HepG2 (cell line): ENCODE data around the gene LYRM9. TPM values are rescaled to one million over a fixed set of nuclear protein-coding genes. Genes with fewer than 3 reads are reported as not detected.

Experiments
- DDIT3 ChIP-seq: sonication (generic); formaldehyde crosslinking; IDR thresholded peaks from 2 replicates; pipeline ENCODE4 v1.4.0; 2020; ENCODE audit warnings: mild to moderate bottlenecking, missing genetic modification reagents
- DNMT1 ChIP-seq: sonication (generic); formaldehyde crosslinking; IDR thresholded peaks from 2 replicates; pipeline ENCODE4 v1.5.1; 2020; ENCODE audit warnings: mild to moderate bottlenecking, missing genetic modification reagents
- E2F1 ChIP-seq: sonication (generic); formaldehyde crosslinking; IDR thresholded peaks from 2 replicates; pipeline ENCODE4 v1.5.0; 2020; ENCODE audit warnings: missing genetic modification reagents
- GPN1 ChIP-seq: sonication (generic); formaldehyde crosslinking; IDR thresholded peaks from 2 replicates; pipeline ENCODE4 v1.5.1; 2020; ENCODE audit warnings: missing genetic modification reagents, borderline replicate concordance
- GTF3A ChIP-seq: sonication (generic); formaldehyde crosslinking; conservative IDR thresholded peaks from 2 replicates; pipeline ENCODE4 v1.4.0; 2020; ENCODE audit warnings: mild to moderate bottlenecking, missing genetic modification reagents
- KLF9 ChIP-seq: IDR thresholded peaks from 2 replicates; pipeline ENCODE4 v1.6.1; 2016; ENCODE audit warnings: low read depth
- MNT ChIP-seq: fragments of 450-650 bp; IDR thresholded peaks from 2 replicates; pipeline ENCODE4 v1.6.1; 2016
- SKIL ChIP-seq: sonication (generic); formaldehyde crosslinking; IDR thresholded peaks from 2 replicates; pipeline ENCODE4 v1.8.0; 2022; ENCODE audit warnings: missing genetic modification reagents, mild to moderate bottlenecking, moderate library complexity, borderline replicate concordance
- SP4 ChIP-seq: sonication (generic); formaldehyde crosslinking; IDR thresholded peaks from 2 replicates; pipeline ENCODE4 v1.8.1; 2023; ENCODE audit warnings: mild to moderate bottlenecking, missing genetic modification reagents
- TEF ChIP-seq: sonication (generic); formaldehyde crosslinking; IDR thresholded peaks from 2 replicates; pipeline ENCODE4 v1.5.0; 2020; ENCODE audit warnings: missing genetic modification reagents
- THAP11 ChIP-seq: IDR thresholded peaks from 2 replicates; pipeline ENCODE4 v1.6.1; 2016; ENCODE audit warnings: missing biosample characterization, missing genetic modification reagents
- ZFYVE20 ChIP-seq: sonication (generic); formaldehyde crosslinking; IDR thresholded peaks from 2 replicates; pipeline ENCODE4 v1.8.0; 2023; ENCODE audit warnings: low read depth, mild to moderate bottlenecking, moderate library complexity, missing genetic modification reagents, borderline replicate concordance
- ZNF124 ChIP-seq: sonication (generic); formaldehyde crosslinking; IDR thresholded peaks from 2 replicates; pipeline ENCODE4 v1.4.0; 2020; ENCODE audit warnings: missing genetic modification reagents
- ZNF367 ChIP-seq: sonication (generic); formaldehyde crosslinking; IDR thresholded peaks from 2 replicates; pipeline ENCODE4 v1.4.0; 2020; ENCODE audit warnings: missing genetic modification reagents, borderline replicate concordance
- ZNF468 ChIP-seq: sonication (generic); formaldehyde crosslinking; IDR thresholded peaks from 2 replicates; pipeline ENCODE4 v1.8.0; 2022; ENCODE audit warnings: mild to moderate bottlenecking, moderate library complexity, missing genetic modification reagents
- ZNF484 ChIP-seq: sonication (generic); formaldehyde crosslinking; IDR thresholded peaks from 2 replicates; pipeline ENCODE4 v1.5.1; 2020; ENCODE audit warnings: mild to moderate bottlenecking, low read depth, missing genetic modification reagents, borderline replicate concordance
- polyA plus RNA-seq, 8 experiments: library from polyadenylated mRNA; depleted of rRNA in 3 of 8; stranded (reverse) in 7 of 8; unstranded in 1 of 8; fragments of >200 nt; fragmentation: Illumina TruSeq in 4 of 8; extraction: Trizol in 4 of 8; gene quantifications; 2 replicates each; pipeline versions ENCODE4 v1.2.1 to v1.2.3, GENCODE V29; 2011 to 2016; ENCODE audit warnings: low read depth in 4 of 8, missing spikeins in 1 of 8, mixed read lengths in 1 of 8; ENCODE audit not compliant: insufficient read depth in 1 of 8
- total RNA-seq, 5 experiments: library from RNA; depleted of rRNA; stranded (reverse); fragments of >200 nt; fragmentation: Illumina TruSeq; extraction: Trizol; gene quantifications; 2 replicates each; pipeline ENCODE4 v1.2.3, GENCODE V29; 2016; ENCODE audit warnings: low read depth in 1 of 5
- TF ChIP-seq, protein P1 (sequence below): sonication (generic); formaldehyde crosslinking; IDR thresholded peaks from 2 replicates; pipeline ENCODE4 v1.5.0; 2020; ENCODE audit warnings: mild to moderate bottlenecking, missing genetic modification reagents
- TF ChIP-seq, protein P2 (sequence below): IDR thresholded peaks from 2 replicates; pipeline ENCODE4 v1.6.1; 2018; ENCODE audit warnings: missing genetic modification reagents, mild to moderate bottlenecking, missing compliant biosample characterization
- TF ChIP-seq, protein P3 (sequence below): sonication (generic); formaldehyde crosslinking; conservative IDR thresholded peaks from 2 replicates; pipeline ENCODE4 v1.8.0; 2022; ENCODE audit warnings: mild to moderate bottlenecking, moderate library complexity, missing genetic modification reagents

LYRM9 gene
- total and polyA plus RNA-seq, 2 of the 13 experiments (the other 11 are each of a cell fraction or from before 2014, with no cell fraction given) = 0.24 to 0.66 TPM

DNA sequence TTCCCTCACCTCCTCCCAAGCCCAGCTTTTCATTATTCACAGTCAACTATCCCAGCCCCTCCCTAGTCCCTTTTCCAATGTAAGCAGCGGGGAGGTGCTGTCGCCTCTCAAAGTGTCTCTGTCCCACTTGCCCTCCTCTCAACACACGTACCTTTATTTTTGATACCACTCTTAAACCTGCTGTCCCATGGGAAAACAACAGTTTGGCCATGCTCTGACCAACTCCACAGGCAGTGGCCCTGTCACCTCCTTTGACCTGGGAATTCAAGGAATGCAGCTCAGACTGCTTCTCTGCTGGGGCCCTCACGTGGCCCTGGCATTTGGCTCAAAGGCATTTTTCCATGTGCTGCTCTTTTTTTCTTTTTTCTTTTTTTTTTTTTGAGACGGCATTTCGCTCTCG is 4.2 kb downstream of the LYRM9 start (continued):
- no peak for TF ChIP-seq THAP11 (CRISPR knock-in tag)
- TF ChIP-seq GTF3A (CRISPR knock-in tag) = no peak
- no peak for TF ChIP-seq ZNF484 (CRISPR knock-in tag)
- no peak for TF ChIP-seq DNMT1
- TF ChIP-seq ZNF124 (CRISPR knock-in tag) = no peak
- TF ChIP-seq E2F1 (CRISPR knock-in tag) = no peak
- TF ChIP-seq, protein P1, sequence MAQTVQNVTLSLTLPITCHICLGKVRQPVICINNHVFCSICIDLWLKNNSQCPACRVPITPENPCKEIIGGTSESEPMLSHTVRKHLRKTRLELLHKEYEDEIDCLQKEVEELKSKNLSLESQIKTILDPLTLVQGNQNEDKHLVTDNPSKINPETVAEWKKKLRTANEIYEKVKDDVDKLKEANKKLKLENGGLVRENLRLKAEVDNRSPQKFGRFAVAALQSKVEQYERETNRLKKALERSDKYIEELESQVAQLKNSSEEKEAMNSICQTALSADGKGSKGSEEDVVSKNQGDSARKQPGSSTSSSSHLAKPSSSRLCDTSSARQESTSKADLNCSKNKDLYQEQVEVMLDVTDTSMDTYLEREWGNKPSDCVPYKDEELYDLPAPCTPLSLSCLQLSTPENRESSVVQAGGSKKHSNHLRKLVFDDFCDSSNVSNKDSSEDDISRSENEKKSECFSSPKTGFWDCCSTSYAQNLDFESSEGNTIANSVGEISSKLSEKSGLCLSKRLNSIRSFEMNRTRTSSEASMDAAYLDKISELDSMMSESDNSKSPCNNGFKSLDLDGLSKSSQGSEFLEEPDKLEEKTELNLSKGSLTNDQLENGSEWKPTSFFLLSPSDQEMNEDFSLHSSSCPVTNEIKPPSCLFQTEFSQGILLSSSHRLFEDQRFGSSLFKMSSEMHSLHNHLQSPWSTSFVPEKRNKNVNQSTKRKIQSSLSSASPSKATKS = no peak
- TF ChIP-seq SKIL (CRISPR knock-in tag) = no peak
- TF ChIP-seq ZNF468 (CRISPR knock-in tag) = no peak
- TF ChIP-seq ZNF367 = no peak
- TF ChIP-seq TEF (CRISPR knock-in tag) = no peak
- TF ChIP-seq GPN1 (CRISPR knock-in tag) = no peak
- TF ChIP-seq KLF9 (CRISPR knock-in tag) = no peak
- TF ChIP-seq ZFYVE20 (CRISPR knock-in tag) = no peak
- TF ChIP-seq, protein P2, sequence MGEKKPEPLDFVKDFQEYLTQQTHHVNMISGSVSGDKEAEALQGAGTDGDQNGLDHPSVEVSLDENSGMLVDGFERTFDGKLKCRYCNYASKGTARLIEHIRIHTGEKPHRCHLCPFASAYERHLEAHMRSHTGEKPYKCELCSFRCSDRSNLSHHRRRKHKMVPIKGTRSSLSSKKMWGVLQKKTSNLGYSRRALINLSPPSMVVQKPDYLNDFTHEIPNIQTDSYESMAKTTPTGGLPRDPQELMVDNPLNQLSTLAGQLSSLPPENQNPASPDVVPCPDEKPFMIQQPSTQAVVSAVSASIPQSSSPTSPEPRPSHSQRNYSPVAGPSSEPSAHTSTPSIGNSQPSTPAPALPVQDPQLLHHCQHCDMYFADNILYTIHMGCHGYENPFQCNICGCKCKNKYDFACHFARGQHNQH (CRISPR knock-in tag) = no peak
- TF ChIP-seq MNT = 0 out of 2 replicates have a peak, but pooled peaks have one; percentile 5
- no peak for TF ChIP-seq DDIT3 (CRISPR knock-in tag)
- no peak for TF ChIP-seq SP4 (CRISPR knock-in tag)
- TF ChIP-seq, protein P3, sequence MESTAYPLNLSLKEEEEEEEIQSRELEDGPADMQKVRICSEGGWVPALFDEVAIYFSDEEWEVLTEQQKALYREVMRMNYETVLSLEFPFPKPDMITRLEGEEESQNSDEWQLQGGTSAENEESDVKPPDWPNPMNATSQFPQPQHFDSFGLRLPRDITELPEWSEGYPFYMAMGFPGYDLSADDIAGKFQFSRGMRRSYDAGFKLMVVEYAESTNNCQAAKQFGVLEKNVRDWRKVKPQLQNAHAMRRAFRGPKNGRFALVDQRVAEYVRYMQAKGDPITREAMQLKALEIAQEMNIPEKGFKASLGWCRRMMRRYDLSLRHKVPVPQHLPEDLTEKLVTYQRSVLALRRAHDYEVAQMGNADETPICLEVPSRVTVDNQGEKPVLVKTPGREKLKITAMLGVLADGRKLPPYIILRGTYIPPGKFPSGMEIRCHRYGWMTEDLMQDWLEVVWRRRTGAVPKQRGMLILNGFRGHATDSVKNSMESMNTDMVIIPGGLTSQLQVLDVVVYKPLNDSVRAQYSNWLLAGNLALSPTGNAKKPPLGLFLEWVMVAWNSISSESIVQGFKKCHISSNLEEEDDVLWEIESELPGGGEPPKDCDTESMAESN = no peak
